GM18861 (cell line): ENCODE measurements around the gene PRRG4.
"Not testable (repeated sequence)": the region's sequence is repeated elsewhere in the genome, so short reads cannot be mapped to it uniquely, and the experiment has no call there.

Experiments
- ATAC-seq: cut with Tn5 transposase; IDR thresholded peaks from one replicate; pipeline ENCODE4 v1.9.1; 2021; ENCODE audit not compliant: unreplicated experiment

The PRRG4 gene

DNA sequence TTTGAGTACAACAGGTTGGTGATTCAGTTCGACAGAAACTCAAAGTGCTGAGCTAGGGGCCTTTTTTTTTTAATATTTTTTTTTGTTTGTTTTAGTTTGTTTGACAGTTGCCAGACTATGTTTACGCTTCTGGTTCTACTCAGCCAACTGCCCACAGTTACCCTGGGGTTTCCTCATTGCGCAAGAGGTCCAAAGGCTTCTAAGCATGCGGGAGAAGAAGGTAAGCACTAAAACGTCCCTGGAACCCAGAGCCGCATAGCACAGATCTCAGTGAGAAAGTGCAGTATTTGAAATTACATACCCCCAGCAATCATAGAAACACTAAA, 649 bp downstream of the PRRG4 start:
- peak; percentile 2 for ATAC-seq

DNA sequence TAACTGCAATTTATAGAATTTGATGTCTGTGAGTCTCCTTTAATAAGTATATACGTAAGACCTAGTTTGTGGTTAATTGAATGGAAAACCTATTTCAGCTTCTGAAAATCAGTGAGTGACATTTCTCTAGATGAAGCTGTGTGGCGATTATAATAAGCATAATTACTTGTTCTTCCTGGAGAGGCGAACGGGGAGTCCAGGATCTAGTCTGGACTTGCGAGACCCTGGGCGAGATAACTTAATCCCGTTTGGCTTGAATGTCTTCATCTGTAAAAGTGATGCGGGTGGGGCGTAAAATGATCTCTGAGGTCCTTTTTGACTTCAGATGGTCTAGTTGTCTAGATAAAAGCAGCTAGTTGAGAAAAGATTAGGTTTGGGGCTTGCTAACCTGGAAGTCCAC, 1.1 kb downstream of the PRRG4 start:
- ATAC-seq, result no peak

DNA sequence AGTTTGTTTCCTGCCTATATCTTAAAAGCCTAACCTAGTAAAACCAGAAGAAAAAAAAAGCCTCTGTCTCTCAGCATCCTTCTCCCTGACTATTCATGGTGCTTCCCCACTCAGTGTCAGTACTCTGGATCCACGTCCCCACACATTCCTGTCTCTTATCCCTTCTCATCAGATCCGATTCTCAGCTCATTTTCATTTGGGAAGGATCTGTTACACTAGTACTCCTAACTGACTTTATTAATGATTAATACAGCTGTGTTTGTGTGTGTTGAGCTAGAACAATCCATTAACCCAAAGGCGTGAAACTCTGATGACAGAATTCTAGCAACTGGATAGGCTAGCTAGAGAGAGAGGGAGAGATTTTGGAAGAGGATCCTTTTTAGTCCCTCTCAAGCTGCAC, 1.5 kb downstream of the PRRG4 start:
- ATAC-seq, result no peak

DNA sequence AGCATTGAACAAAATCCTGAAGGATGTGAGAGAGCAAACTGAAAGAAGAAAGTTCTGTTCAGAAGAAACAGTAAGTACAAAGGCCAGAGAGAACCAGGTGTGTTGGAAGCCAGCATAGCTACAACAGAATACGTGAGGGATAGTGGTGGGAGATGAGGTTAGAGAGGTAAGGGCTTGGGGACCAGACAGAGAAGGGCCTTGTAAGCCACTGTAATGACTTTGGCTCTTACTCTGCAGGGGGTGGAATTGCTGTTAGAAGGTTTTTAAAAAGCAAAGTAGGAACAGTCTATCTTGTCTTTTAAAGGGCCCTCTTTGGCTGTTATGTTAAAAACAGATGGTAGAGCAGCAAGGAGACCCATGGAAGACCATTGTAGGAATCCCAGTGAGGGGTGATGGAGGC, 4.2 kb downstream of the PRRG4 start:
- ATAC-seq, result no peak

DNA sequence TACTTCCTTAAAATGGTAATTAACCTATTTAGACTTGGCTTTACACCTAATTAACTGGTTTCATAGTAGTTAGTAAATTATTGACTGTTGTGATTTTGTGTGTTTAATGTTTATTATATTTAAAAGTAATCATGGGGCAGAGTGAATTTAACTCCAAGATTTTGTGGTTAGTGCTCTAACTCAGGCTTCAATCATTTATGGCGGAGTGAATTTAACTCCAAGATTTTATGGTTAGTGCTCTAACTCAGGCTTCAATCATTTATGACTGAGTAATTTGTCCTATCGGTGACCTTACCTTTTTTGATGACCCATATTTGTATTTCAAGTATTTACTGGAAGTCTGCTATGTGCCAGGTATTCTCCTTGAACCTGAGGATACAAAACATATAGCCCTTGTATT, 7.2 kb downstream of the PRRG4 start:
- no peak for ATAC-seq

DNA sequence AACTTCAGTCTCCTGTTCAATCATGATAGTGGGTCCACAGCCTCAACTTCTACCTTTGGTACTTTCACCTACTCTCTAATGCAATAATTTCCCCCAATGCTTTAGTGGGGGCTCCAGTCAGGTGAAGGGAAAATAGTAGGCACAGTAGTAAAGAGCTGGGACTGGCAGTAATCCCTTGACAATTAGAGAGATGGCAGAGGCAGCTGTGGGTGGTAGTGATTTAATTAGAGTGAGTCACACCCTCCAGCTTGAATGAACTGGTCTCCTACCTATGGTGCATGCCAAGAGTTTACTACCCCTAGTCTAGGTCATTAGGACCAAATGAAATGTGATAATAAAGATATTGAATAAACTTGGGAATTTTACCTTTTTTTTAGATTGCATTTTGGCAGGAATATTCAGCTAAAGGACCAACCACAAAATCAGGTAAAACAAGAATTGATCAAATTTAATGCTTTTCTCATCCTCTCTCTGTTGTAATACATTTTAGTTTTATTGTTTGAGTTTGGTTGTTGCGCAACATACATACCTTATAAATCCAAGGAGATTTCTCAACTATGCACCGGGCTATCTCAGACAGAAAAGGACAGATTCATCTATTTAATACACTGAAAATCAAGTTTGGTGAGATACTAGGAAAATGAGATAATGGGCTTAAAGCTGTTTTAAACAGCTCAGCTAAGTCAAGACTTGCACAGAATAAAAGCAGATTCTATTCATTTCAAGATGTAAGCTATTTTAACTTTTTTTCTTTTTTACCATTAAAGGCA, 9.0 kb downstream of the PRRG4 start:
- ATAC-seq, result no peak

DNA sequence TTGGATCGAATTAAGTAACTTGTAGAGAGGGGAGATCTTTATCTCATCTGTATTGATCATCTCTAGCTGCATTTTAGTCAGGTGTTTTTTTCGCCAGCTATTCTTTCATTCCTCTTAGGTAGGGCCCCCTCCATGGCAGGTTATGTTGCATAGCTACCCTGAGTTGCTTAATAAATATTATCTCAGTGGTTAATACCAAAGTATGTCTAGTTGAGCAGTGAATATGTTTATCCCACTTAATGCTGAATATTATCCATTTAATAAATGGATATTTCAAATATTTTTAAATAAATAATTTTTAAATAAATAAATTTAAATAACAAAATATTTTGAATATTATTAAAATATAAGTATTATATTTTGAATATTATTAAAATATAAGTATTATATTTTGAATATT, 9.6 kb downstream of the PRRG4 start:
- ATAC-seq, result no peak

DNA sequence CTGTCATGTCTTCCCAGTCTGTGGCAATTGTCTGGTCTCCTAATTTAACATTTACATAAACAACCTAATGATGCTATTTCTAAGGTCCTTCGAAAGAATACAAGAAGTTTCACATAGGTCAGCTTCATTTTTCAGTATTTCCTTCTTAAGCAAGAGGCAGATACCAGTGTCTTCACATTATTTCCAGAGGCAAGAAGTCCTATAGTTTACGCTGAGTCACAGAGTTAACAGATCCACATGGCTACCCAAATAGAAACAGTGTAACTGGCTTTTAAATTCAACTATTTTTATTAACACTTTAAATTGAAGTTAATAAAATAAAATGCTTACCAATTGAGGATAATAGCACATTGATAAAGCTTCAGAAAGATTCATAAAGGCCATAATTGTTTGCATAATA, 10.9 kb downstream of the PRRG4 start:
- no peak for ATAC-seq

DNA sequence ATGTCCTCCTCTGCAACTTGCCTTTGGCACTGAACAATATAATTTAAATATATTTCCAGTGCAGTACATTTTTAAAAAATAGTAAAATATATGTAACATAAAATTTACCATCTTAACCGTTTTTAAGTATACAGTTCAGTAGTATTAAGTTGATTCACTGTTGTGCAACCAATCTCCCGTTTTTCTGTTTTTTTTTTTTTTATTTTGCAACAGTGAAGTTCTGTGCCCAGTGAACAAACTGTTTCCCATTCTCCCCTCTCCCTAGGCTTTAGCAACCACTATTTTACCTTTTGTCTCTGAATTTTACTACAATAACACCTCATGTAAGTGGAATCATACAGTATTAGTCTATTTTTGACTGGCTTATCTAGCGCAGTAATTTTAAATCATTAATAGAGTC, 13.8 kb downstream of the PRRG4 start:
- ATAC-seq, result no peak

DNA sequence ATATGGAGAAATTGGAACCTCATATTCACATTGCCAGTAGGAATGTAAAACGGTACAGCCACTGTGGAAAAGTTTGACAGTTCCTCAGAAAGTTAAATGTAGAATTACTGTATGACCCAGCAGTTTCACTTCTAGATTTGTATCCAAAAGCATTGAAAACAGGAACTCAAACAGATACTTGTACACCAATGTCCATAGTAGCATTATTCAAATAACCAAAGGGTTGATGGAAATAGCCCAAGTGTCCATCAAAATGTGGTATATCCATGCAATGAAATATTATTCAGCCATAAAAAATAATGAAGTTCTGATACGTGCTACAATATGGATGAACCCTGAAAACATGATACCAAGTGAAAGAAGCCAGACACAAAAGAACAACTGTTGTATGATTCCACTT, 17.8 kb downstream of the PRRG4 start:
- no peak for ATAC-seq

DNA sequence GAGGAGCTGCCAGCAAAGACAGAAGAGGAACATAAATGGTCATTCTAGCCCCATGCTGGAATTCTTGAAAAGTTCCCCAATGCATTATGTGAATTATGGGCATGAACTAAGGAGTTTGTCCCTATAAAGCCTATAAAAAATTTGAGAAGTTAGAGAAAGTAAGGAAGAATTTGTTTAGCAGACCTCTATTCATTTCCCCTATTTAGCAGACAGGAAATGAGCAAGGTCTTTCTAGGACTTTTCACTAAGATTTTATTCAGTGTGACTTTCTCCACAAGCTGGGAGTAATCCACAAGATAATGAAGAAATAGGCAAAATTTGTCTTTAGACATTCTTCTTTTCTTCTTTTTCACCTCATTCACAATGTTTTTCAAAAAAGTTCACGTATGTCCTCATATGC, 20.0 kb downstream of the PRRG4 start:
- ATAC-seq, result no peak

DNA sequence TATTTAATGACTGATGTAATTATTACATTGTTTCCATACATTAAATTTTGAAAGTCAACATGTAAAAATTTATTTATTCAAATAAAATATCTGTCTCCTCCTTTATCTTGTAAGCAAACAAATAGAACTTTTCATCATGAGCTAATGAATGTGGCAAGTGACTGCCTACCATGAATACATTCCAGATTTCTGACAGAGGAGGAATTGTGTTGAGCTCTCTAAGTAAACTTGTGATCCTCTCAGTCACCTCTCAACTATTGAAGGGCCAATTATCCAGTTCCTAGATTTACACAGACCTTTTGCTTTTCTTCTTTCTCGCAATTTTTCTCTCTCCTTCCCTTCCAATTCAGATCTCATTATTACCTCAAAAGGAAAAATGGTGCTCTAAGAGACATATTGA, 21.5 kb downstream of the PRRG4 start:
- ATAC-seq, result no peak

DNA sequence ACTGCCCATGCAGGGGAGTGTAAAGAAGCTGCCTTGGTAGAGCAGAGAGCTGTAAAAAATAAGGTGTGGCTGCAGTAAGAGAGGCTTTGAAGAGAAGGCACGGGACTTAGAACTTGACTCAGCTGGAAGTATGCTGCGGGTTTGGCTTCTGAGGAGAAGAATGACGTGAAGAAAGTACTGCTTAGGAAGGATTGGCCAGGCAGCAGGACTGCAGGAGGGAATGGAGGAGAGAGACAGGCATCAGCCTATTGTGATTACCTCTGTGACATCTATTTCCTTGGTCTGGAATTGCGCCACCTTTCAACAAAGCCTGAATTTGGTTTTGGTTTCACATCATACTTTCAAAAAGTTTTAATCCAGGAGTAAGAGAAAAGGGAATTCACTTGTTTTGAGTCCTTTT, 22.5 kb downstream of the PRRG4 start:
- ATAC-seq, result no peak

DNA sequence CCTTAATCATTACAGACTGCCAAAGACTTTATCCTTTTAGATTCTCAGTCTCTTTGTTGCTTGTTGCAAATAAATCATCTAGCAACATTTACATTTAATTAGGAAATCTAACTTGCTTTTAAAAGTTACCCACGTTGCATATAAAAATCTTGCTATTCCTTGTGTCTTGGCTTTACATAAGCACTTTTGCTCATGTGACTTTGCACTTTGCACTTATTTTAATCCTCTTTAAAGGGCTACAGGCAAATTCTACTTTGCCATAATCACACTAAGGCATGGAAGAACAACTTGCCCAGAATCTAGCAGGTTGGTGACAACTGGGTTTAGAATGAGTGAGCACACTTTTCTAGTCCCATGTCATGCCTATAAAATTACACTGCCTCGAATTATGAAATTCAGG, 25.9 kb downstream of the PRRG4 start:
- no peak for ATAC-seq

DNA sequence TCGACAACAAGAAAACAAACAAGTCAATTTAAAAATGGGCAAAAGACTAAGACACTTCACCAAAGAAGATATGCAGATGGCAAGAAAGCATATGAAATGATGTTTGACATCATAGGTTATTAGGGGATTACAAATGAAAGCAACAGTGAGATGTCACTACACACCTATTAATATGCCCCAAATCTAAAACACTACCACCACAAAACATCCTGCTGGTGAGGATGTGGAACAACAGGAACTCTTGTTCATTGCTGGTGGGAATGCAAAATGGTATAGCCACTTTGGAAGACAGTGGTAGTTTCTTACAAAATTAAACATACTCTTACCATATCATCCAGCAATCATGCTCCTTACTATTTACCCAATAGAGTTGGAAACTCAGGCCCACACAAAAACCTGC, 29.0 kb downstream of the PRRG4 start:
- no peak for ATAC-seq

DNA sequence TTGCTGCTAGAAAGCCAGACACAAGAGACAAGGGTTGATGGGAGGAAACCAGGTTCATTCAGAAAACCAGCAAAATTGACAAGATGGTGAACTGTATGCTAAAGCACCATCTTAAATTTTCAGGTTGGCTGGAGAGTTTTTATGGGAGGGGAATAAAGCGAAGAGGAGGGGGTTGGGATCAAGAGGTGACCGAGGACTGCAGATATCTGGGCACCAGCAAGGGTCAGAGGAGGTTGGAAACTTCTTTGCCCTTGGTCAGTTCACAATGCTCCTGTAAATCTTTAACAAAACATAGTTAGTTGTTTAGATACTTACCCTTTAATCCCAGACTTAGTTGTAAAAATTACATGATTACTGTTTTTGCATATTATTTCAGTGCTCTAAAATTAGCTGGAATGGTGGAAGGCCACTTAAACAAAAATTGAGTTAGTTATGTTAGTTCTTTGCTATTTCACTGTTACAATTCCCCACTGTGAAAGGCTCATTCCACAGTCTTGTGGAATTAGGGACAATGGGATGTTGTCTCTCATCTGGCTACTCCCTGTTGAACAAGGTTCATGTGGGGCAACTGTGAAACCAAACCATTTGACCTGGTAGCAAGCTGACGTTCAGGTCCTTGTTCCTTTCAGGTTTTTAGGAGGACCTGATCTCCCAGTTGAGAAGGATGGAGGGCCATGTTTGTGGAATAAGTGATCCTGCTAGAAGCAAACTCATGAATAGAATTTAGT, 32.3 kb downstream of the PRRG4 start:
- no peak for ATAC-seq

DNA sequence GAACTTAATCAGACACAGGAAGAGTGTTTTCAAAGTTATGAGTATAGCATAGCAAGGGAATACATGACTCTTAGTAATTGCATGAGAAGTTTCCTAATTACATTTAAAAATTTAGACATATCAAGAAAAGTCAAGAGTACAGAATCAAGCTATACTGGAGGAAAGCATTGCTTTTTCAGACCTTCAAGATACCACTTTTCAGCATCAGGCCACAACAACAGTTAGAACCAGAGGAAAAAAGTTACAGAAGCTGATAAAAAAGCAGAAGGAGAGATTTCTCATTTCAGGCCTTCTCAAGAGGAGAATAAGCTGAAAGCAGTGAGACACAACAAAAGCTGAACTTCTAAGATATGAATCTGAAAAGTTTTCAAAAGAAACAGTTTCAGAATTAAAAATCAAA, 34.8 kb downstream of the PRRG4 start:
- no peak for ATAC-seq

DNA sequence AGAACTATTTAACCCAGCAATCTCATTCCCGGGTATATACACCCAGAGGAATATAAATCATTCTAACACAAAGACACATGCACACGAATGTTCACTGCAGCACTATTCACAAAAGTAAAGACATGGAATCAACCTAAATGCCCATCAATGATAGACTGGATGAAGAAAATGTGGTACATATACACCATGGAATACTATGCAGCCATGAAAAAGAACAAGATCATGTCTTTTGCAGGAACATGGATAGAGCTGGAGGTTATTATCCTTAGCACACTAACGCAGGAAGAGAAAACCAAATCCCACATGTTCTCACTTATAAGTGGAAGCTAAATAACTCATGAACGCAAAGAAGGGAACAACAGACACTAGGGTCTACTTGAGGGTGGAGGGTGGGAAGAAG, 39.0 kb downstream of the PRRG4 start:
- not testable (repeated sequence) for ATAC-seq

DNA sequence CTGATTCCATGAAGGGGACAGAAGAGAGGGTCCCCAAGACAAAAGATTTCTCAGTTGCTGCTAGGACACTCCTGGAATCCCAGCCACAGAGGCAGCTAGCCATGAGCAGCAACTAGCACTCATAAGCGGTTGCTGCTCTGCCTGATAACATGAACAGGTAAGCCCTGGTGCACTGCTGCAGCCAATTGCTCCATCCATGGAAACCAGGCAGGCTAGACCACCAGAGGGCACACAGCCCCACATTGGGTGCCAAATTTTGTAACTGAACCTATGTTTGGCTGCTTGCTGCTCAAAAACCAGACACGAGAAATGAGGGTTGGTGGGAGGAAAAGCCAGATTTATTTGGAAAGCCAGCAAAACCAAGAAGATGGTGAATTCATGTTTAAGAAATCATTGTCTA, 40.9 kb downstream of the PRRG4 start:
- ATAC-seq, result no peak

DNA sequence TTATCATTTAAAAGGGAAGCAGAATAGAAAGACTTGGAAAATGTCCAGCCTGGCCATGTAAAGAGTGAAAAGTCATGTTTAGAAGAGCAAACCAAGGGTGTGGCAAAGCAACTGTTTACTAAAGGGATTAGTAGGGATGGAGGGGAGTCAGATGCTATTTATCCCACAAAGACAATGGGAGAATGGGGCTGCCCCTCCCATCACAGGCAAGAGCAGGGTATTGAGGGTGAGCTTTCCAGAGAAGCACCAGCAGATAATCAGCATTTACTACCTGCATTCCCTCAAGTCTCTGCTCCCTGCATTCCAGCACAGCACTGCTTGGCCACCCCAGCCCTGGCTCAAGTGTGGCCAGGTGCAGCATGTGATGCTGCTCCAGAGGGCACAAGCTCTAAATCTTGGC, 44.4 kb downstream of the PRRG4 start:
- ATAC-seq, result no peak

DNA sequence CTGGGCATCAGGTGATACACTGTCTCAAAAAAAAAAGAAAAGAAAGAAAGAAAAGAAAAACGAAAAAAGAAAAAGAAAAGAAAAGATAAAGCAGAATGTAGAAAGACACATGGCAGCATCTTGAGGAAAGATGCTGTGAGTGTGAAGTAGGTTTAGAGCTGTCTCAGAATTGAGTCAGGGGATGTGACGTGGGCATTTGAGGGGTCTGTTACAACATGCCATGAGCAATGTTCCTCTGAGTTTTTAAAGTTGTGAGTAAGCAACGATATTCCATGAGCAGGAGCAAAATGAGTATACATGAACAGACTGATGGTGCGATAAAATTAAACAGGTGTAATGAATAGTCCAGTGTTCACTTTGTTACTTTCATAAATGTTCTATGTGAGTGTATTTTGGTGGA, 51.6 kb downstream of the PRRG4 start:
- no peak for ATAC-seq

DNA sequence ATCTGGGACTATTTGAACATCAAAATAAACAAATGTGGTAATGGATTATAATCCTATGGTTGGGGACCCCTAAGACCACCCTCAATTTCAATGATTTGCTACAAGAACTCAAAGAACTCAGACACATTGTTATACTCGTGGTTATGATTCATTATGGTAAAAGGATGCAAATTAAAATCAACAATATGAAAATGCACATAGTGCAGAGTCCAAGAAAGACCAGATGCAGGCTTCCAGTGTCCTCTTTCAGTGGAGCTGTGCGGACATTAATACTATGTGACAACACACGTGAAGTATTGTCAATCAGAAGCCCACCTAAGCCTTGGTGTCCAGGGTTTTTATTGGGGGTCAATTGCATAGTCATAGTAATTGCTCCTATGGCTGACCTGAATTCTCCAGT, 53.7 kb downstream of the PRRG4 start:
- ATAC-seq, result no peak

DNA sequence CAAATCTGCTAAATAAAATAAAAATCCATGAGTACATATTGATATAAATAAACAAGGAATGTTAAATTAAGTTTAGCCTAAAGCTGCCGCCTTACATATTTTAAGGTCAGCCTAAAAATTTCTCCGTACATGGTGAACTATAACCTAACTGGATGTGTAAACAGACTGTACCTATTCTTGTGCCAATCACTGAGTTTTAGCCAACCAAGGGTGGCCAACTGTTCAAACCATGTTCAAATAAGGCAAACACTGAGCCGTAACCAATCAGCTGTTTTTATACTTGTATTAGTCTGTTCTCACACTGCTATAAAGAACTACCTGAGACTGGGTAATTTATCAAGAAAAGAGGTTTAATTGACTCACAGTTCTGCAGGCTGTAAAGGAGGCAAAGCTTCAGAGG, 54.3 kb downstream of the PRRG4 start:
- no peak for ATAC-seq
